ENCODE results near the gene TMEM250.

Gene TMEM250

DNA sequence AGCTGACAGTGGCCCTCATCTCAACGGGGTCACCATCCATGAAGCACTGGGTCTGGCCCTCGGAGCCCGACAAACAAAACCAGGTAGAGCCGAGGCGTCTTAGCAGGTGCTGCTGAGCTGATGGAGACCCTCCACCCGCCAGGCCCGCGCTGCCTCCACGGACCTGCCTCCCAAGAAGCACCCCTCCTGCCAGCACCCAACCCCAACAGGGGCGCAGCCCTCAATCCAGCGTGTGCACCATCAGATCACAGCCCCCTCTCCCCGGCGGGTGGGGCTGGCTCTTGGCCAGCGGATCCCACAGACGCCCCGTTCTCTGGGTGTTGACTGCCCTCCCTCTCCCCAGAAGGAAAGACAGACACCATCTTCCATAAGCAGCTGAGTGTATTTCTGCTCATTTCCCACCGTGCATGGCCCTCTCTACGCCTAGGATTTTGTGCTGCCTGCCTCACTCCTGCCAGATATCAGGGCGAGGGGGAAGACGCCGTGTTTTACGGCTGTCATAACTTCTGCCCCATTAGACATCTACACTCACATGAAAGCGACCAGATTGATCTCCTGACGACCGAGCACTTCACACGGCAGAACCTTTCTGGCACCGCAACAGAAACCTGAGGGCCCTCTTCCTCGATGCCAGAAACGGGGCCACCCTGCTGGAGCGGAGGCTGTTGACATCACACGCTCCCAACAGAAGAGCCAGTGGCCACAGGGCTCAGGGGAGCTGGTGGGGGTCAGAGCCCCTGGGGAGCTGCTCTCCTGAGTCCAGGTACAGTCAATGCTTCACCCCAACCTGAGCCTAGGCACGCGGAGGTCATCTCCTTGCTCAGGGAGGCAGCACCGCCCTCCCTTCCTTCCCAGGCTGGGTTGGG, 35.9 kb downstream of the TMEM250 start:
- no peak for DNase-seq (ENCODE audit: low read depth)

DNA sequence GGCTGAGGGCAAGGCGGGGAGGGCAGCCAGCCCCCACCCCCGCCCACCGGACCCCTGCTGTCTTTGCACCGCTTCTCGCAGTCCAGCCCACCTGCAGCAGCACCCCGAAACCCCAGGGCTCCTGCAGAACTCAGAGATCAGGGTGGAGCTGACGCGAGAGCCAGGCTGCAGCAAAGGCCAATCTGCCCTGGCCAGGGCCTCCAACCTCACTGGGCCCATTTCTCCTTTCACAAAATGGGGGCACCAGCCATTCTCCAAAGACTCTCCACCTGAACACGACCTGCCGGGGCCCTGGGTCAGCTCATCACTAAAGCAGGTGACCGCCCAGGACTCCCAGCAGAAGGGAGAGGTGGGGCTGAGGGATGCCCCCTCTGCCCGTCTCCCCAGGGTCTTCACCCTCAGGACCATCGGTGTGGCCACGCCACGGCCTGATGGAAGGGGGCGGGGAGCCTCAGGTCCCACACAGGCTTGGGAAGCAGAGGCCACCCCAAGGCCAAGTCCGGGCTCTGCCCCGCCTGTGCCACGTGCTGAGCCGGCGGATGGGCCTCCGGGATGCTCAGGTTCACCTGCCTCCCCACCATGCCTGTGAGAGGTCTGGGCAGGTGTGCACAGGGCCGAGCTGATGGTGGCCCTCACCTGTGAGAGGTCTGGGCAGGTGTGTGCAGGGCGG, 36.7 kb downstream of the TMEM250 start:
- no peak for DNase-seq (ENCODE audit: low read depth)

GRCh38 chr9:136081113-136081825, 37.4 kb downstream of the TMEM250 start:
- no peak for DNase-seq (ENCODE audit: low read depth)

DNA sequence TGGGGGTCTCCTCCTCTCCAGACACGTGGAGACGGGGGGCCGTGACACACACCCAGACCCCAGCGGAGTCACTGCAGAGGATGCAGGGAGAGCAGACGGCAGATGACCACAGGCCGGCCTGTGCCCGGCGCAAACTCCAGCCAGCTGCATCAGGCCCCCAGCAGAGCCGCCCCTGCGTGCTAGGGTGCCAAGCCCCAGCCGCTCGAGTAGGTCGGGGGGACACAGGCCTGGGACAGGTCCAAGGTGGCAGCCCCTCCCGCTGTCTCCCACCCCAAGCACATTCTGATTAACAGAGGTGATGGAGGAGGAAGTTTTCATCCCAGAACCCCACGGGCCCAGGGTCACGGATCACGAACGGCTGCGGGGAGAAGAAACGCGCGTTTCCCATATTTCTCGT, 38.0 kb downstream of the TMEM250 start:
- DNase-seq (ENCODE audit: low read depth) = no peak

GRCh38 chr9:136079916-136080246, 38.8 kb downstream of the TMEM250 start:
- no peak for DNase-seq (ENCODE audit: low read depth)

DNA sequence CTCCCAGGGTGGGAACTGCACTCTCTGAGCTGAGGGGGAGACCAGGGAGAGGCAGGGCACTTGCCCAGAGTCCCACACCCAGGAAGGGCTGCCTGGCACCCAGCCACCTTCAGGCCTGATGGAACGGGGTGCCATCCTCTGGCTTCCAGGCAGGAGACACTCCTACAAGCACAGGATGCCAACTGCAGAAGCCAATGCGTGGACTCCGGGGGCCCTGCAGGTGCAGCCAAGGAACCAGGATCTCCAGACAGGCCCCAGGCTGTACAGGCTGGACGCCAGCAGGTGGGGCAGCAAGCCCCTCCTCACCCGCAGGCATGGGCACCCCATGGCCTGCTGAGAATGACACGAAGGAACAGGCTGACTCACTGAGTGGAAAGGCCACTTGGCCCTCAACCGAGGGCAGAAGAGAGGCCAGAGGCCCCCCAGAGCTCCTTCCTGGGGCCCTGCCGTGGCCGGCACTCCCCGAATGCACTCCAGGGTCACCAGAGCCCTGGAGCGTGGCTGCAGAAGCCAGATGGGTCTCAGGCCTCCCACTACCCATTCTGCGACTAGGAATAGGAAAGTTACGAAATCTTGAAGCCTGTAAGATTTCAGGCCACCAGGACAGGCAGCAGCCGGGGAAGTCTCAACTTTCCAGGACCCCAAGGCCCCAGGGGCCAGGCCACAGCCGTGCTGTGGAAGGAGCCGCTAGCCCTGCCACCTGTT, 39.3 kb downstream of the TMEM250 start:
- no peak for DNase-seq (ENCODE audit: low read depth)

- DNase-seq (ENCODE audit: low read depth) = no peak
Measured at GRCh38 chr9:136078498-136079011, 40.1 kb downstream of the TMEM250 start.

GRCh38 chr9:136078024-136078423, 40.7 kb downstream of the TMEM250 start:
- DNase-seq (ENCODE audit: low read depth) = no peak

- DNase-seq (ENCODE audit: low read depth) = no peak
Measured at GRCh38 chr9:136077491-136077890, 41.2 kb downstream of the TMEM250 start.

DNA sequence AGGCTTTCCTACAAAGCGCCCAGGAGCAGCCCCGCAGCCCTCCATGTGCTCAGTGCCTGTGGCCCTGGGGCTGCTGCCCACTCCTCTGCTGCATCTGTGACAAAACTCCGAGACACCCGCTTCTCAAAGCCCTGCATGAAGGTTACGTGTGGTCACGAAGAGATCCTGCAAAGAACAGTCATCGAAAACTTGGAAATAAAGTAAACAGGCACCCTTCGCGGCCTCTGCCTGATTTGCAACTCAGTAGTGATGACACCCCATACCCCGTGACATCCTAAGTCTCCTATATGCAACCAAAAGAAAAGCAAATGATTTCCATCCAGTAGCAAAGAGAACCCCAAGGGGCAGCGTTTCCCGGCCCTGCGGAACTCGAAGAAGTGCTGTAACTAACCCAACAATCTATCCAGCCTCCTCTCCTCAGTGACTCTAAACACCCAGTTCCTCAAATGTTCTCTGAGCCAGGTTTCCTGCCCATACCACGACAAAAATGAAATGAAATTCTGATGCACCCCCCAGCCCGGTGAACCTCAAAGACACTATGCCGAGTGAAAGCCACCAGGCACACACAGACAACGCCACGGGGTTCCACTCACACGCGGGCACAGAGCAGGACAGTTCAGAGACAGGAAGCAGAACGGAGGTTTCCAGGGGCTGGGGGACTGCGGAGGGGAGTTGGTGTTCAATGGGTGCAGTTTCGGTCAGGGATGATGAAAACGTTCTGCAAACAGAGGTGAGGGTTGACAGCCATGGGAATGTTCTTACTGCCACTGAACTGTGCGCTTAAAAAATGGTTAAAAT, 42.6 kb downstream of the TMEM250 start:
- DNase-seq (ENCODE audit: low read depth) = no peak

- no peak for DNase-seq (ENCODE audit: low read depth)
Measured at GRCh38 chr9:136075134-136075841, 43.4 kb downstream of the TMEM250 start.

- no peak for DNase-seq (ENCODE audit: low read depth)
Measured at GRCh38 chr9:136074706-136075105, 44.0 kb downstream of the TMEM250 start.
